CMK (cell line): Measurements from ENCODE around the gene RELCH.

Experiments
- DNase-seq: peaks from one replicate; pipeline ENCODE4 v3.0.0-alpha.2; 2010; ENCODE audit warnings: low read depth

Gene RELCH

DNA sequence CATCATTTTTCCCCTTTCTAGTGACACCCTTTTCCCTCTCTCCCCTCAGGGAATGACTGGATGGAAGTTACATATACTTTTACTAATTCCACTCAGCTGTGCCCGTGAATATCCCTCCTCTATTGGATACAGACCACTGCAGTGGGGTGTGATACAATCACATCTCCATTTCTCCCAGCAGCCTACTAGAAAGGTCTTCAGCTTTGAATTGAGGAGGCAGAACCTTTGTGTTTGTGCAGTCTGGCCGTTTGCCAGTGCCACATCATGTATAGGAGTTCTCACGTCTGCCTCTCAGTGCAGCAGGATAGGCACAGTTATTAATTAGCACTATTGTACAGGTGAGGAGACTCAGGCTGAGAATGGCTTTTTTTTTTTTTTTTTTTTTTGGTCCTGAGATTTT lies 154.4 kb downstream of the RELCH start:
- DNase-seq = no peak

DNA sequence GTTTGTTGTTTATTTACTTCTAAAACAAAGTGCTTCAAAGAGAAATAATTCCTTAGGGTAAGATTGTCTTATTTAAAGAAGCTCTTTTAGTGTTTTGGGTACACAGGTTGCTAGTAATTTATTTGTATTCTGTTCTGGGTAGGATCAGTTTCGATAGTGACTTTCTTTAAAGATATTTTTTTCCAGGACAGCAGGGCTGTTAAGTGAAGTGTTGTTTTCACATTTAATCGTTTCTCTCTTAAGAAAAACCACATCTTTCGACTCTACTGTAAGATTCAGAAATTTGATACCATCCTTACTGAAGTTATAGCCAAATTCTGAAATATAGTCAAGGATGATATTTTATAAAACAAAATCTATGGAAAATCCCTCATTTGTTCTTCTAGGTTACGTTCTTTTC lies 155.8 kb downstream of the RELCH start:
- DNase-seq = no peak

DNA sequence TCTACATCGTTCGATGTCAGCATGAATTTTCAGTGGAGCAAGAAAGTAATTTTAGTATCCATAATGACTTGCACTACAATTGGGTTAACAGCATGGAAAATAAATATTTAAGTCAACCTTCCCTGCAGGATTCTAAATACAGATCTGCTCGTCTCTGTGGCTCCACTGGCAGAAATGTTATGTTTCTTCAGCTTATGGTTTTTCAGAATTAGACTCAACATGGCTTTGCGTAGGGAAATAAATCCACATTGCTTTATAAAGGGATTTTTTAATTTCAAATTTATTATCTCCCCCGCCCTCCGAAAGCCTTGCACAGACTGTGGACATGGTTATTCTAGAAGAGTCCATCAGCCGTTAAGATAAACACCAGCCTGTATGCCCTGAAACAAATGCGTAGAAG lies 156.3 kb downstream of the RELCH start:
- DNase-seq = no peak

DNA sequence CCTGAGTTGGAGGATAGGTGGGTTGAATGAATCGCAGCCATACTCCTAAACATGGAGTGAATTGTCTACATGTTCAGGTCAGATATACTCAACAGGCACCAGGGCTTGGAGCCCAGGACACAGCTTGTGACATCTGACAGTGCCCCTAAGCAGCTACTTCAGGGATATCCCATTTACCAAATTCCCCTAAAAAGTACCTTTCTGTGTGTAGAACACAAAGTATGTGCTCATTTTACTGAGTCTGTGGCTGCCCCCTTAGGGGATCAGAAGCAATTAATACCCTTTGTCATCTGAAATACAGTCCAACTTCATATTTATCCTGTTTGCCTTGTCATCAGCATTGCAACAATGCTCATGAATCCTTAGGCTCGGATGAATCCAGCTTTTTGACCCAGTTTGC lies 158.9 kb downstream of the RELCH start:
- no peak for DNase-seq

DNA sequence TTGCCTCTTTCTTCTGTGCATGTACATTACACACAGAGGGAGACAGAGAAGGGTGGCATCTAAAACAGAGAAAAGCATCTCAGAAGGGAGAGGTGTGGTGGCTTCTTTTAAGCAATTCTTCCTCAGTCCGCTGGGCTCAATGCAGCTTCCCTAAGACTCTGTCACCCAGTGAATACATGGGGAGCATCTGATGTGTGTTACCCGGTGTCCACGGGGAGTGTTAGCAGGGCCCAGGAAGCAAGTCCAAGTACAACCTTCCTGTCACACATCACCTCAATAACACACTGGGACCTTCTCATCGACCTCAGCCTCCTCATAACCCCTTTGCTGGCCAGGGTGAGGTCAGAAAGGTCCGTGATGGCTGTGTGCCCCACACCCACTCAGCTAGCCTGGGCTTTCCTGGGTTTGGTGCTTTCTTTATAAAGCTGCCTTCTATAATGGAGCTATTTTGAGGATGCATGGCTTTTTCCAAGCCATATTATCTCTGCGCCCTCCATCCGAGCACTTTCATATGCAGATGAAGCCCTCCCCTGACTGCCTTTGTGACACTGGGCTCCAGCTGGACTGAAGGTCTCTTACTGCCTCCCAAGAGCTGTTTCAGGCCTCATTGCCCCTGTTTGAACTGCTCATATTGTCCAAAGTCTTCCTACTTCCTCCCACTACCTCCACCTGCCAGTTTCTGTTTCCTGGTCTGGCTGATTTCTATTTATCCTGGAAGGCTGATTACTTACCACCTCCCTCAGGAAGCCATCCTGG lies 159.5 kb downstream of the RELCH start:
- no peak for DNase-seq

DNA sequence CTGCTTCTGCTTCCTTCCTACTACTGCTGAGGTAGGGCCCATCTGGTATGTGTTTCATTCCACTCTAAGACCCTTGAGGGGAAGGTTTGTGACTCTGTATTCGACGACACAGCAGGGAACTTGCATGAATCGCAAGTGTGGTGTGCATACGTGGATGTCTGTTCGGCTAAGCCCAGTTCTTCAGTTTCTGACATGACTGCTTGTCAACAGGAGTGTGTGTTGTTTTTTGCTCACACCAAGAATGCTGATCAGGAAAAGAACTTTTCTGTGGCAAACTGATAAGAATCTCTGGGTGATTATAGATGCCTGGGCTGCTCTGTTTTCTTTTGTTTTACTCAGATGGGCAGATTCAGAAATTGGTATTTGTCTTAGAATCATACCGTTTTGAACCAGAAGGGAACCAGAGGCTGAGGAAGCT lies 160.0 kb downstream of the RELCH start:
- DNase-seq = no peak

DNA sequence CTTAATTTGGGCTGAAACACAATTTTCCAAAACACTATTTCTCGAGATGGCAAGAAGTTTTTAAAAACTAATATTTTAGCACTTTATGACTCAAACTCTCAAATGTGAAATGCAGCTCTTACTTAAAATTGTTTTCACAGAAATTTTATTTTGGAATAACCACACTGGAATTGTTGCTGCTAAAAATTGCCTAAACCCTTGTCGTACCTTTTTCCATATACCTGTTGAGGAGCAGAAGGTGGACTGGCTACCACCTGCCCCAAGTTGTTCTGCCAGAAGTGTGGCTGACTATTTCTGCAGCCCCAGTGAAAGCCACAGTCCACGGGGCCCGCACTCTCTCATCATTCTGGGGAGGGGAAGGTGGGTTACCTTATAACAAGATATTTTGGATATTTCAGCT lies 161.4 kb downstream of the RELCH start:
- DNase-seq = no peak

DNA sequence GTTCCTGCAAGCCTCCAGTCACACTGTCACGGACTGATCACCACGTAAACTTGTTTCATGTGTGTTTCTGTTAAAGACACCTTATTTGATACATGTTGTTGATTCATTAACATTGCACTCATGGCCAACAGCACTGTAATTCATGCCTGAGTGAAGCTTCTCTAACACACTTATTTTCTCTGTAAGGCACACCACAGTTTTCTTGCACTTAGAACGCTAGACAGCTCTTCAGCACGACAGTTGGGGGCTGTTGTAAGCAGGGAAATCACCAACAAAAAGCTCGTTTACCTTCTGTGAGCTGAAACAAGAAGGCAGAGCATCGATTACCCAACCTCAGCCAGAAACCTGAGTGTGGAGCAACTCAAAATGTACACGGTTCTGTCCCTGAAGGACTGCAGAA lies 166.1 kb downstream of the RELCH start:
- DNase-seq = no peak

DNA sequence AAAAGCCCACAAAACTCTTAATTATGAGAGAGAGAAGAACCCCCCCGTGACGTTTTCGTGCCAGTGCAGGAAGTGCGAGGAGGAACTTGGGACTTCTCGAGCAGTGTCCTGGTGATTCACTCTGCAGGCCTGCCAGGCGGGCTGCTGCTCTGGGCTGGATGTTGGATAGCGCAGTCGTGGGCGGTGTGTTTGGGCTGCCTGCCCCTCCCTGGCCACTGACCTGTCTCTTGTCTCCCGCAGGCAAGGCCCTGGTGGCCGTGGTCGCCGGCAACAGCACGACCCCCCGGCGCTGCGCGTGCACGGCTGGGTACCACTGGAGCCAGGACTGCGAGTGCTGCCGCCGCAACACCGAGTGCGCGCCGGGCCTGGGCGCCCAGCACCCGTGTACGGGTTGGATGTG lies 167.1 kb downstream of the RELCH start:
- DNase-seq = no peak

DNA sequence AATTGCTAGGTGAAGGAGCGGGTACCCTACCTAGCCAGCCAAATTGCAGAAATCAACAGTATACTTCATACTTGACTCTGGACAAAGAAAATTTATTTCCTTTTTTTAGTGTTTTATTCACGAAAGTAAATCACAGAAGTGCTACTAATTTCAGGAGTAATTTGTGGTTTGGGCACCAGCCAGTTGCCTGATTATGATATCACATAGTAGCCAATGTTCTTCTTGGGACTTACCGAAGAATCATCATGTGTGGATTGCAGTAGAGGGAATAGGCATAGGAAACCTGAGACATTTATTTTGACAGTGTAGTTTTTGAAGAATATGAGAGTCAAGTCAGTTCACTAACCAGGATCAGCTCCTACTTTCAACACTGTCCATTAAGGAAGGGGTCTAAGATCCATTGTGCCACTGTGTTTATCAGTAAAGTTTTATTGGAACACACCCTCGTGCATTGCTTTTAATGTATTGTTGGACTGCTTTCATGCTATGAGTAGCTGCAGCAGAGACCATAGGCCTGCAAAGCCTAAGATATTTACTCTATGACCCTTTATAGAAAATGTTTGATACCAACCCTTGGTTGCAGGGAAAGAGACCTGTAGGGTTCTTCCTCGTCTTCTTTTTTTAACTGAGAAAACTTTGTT lies 170.1 kb downstream of the RELCH start:
- DNase-seq = no peak
